Measurements from ENCODE around the gene GPX4.
"Not testable (repeated sequence)": the region's sequence is repeated elsewhere in the genome, so short reads cannot be mapped to it uniquely, and the experiment has no call there.

The GPX4 gene

GRCh38 chr19:1115646-1116420 is 12.0 kb downstream of the GPX4 start:
- DNase-seq = no peak

DNA sequence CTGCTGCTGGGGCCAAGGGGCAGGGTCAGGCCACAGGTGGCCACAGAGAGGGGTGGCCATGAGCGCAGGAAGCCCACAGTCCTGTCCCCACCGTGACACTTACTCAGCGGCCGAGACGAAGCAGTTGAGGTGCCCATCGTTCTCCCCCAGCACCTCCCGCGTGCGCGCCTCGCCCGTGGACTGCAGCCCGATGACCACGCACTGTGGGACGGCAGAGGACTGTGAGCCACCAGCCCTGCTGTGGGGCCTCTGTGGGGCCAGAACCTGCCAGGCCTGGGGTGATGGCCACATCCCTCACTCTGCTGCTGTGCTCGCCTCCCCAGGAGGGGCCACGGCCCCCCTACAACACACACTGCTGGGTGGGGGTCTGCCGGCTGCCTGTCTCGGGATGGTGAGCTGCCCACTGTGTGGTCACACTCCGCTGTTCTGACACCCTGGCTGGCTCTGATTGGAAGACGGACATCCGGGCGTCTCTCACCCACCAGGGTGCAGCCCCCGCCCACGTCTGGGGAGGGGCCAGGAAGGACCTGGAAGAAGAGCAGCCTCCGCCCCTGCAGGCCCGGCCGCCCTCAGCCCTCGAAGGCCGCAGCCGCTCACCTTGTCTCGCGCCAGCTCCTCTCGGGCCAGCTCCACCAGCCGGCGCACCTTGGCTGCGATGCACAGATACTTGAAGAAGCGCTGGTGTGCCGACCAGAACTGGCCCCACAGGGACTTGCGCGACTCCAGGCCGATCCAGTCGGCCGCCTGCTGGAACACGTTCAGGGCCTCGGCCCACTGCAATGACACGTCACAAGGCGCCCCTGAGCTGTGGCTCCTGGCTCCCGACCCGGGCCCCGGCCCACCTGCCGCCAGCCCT is 13.2 kb downstream of the GPX4 start:
- DNase-seq = no peak

DNA sequence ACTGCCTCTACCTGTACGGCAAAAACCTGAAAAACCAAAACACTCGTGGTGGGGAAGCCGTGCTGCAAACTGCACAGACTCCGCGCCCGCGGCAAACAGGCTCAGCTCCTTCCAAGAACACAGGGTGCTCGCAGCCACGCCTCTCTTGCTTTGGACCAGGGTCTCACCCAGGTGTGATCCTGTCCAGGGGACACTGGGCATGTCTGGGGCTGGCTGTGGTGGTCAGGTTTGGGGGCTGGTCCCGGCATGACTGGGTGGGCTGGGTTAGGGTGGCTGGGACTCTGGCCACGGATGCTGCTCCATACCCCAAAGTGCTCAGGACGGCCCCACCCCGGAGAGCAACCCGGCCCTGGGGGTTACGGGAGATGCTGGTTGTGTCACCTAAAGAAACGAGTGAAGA is 13.9 kb downstream of the GPX4 start:
- DNase-seq = no peak

DNA sequence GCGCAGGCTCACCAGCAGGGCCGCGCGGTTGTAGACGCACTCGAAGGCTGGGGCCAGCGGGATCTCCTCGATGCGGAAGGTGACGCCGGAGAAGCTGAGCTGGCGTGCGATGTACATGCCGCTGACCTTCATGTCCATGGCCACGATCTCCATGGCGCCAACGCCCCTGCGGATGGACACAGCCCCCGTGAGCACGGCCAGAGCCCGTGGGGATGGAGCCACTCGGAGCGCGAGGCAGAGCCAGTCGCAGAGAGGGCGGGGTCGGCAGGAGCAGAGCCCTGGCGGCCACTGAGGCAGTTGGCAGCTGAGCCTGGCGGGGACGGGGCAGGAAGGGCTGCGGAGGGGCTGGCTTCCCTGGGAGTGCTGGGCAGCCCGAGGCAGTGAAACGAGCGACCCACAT is 15.2 kb downstream of the GPX4 start:
- no peak for DNase-seq

- DNase-seq = no peak
These were observed 15.9 kb downstream of the GPX4 start for GRCh38 chr19:1119475-1120217.

DNA sequence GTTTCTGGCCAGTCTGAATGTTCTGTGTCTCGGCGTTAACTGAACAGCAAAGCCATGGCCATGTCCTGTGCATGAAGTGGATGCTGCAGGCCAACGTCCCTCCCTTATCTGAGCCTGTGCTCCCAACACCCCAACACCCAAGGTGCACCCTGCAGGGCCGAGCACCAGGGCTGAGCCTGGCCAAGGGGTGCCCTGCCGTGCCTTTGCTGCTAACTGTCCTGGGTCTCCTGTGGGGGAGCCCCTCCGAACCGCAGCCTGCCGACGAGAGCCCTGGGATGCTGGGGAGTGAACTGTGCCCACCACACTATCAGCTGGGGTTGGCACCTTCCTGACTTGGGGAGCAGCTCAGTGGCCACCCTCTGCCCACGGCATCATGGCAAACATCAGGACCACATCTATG is 17.6 kb downstream of the GPX4 start:
- no peak for DNase-seq

DNA sequence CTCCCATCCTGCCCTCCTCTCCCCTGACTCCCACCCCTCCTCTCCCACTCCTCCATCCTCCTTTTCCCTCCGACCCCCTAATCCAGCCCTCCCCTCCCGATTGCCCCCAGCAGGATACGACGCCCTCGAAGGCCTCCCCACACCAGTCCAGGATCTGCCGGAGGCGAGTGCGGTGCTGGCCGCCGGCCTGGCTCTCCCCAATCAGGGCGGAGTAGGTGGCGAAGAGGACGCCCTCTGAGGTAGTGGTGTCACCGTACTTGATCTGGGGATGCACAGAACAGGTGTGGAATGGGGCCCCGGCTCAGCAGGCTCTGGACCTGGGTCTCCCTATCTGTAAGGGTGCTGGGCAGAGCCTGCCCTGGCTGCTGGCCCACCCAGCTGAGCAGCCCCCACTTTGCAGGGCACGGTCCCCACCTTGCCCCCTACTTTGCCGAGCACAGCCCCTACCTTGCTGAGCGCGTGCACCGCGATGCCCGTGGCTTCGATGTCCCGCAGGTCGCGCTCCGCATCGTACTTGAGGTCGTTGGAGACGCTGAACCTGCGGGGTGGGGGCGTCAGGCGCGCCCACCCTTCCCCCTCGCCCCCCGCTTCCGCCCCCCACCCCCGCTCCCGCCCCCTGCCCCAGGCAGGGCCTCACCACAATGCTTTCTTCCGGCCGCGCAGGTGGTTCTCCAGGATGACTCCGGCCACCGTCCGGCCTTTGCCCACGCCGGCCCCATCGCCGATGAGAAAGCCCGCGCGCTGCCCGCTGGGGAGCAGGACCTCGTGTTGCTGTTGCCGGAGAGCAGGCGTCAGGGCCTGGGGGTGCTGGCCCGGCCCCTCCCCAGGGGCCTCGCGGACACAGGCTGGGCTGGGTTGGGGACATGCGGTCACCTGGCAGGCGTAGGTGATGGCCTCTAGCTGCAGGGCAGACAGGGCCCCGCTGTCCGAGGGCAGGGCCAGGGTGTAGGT is 18.5 kb downstream of the GPX4 start:
- DNase-seq = no peak

DNA sequence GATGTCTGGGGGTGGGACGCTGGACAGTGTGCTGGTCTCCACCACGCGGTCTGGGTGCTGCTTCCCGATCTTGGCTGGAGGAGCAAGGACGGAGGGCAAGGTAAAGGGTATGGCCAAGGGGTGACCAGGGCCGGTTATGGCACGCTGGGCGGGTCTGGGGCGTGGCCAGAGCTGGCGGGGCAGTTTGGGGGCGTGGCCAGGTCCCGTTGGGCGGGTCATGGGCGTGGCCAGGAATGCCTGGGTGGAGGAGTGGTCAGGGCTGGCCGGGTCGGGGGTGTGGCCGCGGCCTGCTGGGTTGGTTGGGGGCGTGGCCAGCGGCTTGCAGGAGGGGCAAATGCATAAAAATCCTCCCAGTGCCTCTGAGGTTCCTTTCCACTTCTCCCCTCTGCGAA is 19.2 kb downstream of the GPX4 start:
- peak; percentile 50 for DNase-seq

DNA sequence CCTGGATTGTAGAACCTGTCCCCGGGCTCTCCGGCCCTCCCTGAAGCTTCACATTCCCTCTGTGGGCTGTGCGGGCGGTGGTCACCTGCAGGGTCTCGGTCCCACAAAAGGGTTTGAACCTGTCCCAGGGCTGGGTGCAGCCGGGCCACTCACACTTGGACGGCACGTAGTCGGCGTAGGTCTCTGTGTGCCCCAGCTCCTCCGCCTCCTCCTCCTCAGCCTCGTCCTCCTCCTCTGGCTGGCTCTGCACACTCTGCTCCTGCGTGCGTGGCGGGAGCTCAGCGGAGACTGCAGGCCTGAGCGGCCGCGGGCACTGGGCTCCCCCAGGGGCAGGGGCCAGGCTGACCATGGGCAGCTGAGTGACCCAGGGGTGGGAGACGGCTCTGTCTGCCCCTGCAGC is 19.6 kb downstream of the GPX4 start:
- no peak for DNase-seq

GRCh38 chr19:1123885-1124677 is 20.3 kb downstream of the GPX4 start:
- DNase-seq = no peak

DNA sequence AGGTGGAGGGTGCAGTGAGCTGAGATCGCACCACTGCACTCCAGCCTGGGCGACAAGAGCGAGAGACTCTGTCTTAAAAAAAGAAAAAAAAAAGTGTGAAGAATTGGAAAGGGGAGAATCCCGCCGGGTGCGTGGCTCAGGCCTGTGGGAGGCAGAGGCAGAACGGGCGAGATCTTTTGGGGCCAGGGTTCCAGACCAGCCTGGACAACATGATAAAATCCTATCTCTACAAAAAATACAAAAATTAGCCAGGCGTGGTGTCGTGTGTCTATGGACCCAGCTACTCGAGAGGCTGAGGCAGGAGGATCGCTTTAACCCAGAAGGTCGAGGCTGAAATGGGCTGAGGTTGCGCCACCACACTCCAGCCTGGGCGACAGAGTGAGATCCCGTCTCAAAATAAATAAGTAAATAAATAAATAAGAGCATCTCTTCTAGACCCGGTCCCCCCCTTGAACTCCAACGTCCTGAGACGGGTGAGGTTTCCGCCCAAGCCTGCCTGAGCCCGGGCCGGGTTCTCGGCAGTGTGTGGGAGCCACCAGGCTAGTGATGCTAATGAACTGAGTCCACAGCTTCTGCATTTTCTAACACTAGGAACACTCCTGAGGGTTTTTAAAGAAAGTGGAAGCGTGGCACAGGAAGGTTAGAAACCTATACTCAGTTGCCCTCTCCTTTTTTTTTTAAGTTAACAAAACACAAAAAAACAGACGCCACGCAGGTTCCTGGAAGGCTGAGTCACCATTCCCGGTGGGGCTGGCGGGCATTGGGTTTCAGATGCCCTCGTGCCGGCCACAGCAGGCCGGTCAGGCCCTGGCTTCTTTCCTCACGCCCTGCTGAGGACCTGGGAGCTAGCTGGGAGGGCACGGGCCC is 22.0 kb downstream of the GPX4 start:
- no peak for DNase-seq

GRCh38 chr19:1126984-1127760 is 23.4 kb downstream of the GPX4 start:
- DNase-seq = no peak

DNA sequence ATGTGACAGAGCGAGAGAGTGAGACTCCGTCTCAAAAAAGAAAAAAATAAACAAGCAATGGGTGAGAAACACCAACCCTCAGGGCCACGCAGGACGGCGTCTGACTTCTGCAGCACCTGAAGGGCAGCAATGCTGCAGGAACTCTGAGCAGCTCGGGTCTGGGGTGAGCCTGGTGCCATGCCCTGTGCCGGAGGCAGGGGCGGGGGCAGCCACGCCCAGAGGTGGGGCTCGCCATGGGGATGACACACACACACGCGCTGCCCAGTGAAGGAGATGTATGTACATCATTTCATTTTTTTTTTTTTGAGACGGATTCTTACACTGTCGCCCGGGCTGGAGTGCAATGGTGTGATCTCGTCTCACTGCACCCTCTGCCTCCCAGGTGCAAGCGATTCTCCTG is 24.3 kb downstream of the GPX4 start:
- DNase-seq = no peak

DNA sequence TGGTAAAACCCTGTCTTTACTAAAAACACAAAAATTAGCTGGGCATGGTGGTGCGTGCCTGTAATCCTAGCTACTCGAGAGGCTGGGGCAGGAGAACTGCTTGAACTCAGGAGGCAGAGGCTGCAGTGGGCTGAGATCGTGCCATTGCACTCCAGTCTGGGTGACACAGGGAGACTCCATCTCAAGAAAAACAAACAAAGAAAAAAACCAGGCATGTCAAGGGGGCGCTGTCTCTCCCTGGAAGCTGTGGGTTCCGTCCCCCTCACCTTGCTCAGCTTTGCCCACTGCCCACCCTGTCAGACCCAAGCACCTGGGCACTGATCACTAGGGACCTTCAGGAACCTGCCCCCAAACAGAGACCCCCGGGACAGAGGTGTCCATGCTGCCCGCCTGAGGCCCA is 25.3 kb downstream of the GPX4 start:
- DNase-seq = not testable (repeated sequence)

- DNase-seq = no peak
These were observed 25.7 kb downstream of the GPX4 start for GRCh38 chr19:1129535-1129934.

DNA sequence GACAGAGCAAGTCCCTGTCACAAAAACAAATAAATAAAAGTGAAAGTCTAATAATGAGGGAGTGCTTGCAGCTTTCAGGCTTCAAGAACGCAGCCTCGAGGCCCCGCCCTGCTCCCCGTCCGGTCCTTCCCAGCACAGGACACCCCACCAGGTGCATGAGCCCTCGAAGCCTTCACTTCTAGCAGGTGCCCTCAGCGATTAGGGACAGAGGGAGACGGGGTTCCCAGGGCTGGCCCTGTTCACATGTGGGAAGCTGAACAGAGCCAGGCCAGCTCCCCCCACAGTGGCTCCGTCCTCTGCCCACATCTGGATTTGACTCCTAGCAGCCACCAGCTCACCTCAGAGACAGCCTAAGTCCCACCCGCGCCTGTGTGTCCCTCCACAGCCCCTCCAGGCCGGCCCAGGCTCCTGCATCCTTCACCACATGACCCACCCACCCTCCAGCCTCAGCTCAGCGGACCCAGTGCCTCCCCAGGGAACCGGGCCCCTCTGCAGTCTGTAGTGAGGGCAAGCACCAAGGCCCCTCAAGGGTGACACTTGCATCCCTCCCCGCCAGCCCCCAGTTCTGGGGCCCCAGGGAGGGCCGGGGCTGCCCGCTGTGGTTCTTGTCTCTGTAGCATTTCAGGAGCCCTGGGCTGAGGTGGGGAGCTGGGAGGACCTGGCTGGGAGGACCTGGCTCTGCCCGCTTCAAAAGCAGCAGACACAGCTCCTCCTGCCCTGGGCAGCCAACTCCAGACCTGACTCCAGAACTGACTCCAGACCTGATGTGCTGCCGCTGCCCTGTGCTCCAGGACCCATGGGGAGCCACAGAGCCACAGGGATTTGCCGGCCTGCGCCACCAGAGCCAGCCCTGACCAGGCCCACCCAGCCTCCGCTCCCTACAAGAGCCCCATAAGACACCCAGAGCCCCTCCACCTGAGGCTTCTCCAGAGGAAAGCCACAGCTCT is 27.2 kb downstream of the GPX4 start:
- DNase-seq = no peak

GRCh38 chr19:1131718-1132551 is 28.1 kb downstream of the GPX4 start:
- peak; percentile 86 for DNase-seq
